Daoy (cell line): Measurements from ENCODE around the gene RIPK1. TPM values are rescaled to one million over a fixed set of nuclear protein-coding genes. Genes with fewer than 3 reads are reported as not detected.

ENCODE experiments used
- DNase-seq: peaks from one replicate; pipeline ENCODE4 v3.0.0-alpha.2; 2015; ENCODE audit warnings: low read depth
- total RNA-seq: library from RNA; depleted of rRNA; stranded (reverse); fragments of >200 nt; shearing (Covaris generic); gene quantifications from 2 replicates; pipeline ENCODE4 v1.2.3, GENCODE V29; 2014

RIPK1 gene
- total RNA-seq, 1 experiment from 2014 or later, result 14.7 TPM

DNA sequence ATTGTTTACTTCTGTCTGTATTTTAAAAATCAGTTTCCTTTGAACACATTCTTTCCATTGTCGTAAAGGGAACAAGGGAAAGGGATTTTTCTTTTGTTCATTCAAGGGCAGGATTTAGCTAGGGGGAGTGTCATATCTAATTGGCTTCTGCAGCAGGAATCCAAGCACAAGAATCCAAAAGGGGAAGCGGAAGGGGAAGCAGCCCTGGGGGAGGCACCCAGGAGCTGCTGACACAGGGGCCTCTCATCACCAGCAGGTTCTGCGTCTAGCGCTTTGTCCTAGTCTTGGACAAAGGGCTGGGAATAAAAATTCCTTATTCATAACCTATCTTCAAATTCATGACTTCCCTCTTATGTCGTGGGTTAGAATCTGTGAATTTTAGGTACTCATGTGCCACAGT, 13.7 kb downstream of the RIPK1 start:
- no peak for DNase-seq

DNA sequence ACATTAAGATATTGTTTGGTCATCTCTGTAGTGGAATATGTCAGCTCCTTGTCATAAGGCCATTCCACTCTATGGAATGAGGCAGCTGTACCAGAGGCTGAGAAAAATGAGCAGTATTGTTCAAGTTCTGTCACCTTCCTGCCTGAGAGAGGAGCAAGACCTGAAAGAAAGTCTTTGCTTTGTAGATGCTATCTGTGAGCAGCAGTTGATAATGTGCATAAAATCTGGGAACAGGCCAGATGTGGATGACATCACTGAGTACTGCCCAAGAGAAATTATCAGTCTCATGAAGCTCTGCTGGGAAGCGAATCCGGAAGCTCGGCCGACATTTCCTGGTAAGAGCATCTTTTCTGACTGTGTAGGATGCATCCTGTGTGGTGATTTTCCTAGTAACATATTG, 16.8 kb downstream of the RIPK1 start:
- no peak for DNase-seq

DNA sequence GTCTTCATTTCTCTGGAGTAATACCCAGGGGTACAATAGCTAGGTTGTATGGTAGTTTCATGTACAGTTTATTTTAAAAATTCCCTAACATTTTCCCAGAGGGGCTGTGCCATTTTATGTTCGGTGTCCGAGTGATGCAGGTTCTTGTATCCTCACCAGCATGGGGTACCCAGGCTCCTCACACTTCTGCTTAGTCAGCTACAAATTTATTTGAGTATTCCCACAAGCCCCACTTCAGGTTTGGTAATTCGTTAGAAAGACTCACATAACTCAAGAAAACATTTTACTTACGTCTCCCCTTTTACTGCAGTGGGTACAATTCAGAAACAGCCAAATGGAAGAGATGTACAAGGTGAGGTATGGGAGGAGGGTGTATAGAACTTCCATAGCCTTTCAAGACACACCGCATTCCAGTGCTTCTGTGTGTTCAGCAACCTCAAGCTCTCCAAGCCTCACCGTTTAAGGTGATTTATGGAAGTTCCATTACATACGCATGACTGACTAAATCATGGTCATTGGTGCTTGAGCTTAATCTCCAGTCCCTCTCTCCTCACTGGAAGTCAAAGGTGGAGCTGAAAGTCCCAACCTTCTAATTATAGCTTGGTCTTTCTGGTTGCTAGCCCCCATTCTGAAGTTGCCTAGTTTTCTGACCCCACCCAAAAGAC, 18.1 kb downstream of the RIPK1 start:
- DNase-seq, result no peak

DNA sequence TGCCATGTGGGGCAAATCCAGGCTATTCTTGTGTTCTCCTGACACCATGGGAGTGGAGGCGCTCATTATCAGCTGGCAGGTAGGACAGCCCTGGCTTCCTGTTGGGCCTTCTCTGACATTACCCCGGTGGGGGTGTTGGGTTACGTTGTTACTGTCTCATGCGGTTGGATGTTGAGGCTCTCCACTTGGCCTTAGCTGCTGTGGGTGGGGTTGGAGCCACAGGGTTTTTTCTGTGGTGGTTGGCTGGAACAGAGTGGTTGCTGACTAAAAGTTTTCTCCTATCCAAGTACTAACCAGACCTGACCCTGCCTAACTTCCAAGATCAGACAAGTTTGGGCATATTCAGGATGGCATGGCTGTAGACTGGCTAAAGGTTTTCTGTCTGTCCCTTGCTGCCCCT, 20.2 kb downstream of the RIPK1 start:
- no peak for DNase-seq

DNA sequence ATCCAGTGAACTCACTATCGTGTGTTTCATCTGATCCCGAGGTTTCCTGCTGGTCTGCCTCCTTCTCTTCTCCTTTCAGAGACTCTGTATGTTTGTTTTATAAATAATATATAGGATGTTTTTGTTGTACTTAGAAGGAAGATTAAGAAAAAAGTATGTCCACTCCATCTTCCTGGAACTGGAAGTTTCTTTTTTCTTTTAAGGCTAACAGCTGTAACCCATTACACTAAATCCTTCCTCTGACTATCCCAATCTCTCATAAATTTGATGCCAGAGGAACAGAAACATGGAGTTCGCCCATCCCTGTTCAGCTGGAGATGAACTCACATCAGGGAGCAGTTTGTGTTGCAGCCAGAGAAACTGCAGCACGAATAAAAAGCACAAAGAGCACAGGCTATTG, 20.7 kb downstream of the RIPK1 start:
- DNase-seq, result no peak

DNA sequence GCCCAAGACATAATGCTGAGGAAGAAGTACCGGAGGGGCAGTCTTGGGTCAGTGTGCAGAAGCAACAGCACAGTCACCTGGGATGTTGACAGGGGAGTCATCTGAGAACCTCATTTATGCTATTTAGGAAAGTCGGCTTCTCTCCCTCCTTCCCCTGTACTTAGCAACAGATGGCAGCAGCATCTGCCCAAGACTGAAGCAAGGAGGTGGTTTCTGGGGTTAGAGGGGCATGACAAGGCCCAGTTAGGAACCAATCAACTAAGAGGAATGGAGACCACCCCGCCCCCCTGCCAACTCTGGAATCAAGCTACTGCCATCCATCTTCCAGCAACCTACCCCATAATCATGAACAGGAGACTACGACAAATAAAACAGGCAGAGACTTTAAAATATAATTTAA, 21.7 kb downstream of the RIPK1 start:
- DNase-seq, result no peak

DNA sequence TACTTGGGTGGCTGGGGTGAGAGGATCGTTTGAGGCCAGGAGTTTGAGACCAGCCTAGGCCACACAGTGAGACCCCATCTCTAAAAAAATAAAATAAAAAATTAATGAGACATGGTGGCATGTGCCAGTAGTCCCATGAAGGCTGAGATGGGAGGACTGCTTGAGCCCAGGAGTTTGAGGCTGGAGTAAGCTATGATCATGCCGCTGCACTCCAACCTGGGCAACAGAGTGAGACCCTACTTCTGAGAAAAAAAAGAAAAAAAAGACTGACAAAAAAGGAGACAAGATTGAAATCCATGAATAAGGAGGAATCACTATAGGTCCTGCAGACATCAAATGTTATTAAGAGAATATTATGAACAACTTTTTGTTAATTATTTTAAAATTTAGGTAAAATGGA, 26.5 kb downstream of the RIPK1 start:
- no peak for DNase-seq

DNA sequence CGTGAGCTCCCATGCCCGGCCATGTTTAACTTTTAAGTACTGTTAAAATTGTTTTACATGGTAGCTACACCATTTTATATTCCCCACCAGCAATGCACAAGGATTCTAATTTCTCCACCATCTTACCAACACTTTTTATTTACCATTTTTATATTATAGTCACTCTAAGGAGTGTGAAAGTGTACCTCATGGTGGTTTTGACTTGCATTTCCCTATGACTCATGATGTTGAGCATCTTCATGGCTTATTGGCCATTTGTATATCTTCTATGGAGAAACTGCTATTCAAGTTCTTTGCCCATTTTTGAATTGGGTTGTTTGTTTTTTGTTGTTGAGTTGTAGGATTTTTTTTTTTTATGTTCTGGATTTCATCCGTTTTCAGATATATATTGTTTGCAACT, 34.6 kb downstream of the RIPK1 start:
- DNase-seq, result no peak

DNA sequence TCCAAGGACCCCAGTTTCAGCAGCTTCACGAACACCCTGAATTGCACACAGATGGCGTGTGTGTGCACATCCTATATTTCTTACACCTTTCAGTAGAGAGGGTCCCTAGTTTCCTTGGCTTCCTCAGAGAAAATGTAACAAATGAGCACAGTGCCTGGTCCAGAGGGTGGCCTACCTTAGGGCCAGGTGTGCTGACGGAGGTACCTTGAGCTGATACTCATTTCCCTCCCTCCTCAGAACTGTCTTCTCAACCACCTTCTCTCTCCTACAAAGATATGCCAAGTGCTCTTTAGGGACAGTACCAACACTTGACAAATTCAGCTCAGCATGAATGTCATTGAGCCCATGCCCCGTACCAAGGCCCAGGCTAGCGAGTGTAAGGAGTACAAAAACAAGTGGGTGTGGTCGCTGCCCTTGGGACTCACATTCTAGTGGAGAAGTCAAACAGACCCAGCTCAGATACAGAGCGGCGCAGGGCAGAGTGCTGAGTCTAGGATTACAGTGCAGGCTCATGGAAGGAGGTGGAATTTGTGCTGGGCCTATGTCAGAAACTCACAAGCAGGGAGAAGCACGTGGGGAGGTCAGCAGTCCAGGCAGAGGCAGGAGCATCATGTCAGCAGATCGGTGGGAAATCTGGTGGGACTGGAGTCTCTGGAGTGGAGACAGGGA, 40.6 kb downstream of the RIPK1 start:
- DNase-seq, result no peak

DNA sequence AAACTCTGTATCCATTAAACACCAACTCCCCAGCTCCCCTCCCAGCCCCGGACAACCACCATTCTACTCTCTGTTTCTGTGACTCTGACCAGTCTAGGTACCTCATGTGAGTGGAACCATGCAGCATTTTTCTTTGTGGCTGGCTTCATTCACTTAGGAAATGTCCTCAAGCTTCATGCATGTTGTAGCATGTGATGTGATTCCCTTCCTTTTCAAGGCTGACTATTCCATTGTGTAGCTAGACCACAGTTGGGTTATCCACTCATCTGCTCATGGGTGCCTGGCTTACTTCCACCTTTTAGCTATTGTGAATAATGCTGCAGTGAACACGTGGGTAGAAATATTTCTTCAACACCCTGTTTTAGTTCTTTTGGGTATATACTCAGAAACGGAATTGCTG, 41.5 kb downstream of the RIPK1 start:
- no peak for DNase-seq

DNA sequence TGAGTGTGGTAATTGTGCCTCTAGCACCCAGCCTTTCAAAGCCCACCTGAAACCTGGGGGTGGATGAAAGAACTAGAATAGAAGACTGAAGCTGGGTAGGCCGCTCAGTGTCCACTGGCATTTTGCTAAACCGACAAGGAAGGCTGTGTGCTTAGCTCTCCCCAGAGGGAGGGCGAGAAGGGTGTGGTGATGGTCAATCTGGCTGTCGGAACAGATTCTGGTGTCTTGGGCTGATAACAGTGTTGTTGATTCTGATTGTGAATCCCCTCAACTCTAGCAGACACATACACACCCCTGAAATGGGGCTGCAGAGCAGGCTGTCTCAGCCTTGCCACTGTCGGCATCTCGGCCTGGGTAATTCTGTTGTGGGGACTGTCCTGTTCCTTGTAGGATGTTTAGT, 46.1 kb downstream of the RIPK1 start:
- DNase-seq, result no peak

DNA sequence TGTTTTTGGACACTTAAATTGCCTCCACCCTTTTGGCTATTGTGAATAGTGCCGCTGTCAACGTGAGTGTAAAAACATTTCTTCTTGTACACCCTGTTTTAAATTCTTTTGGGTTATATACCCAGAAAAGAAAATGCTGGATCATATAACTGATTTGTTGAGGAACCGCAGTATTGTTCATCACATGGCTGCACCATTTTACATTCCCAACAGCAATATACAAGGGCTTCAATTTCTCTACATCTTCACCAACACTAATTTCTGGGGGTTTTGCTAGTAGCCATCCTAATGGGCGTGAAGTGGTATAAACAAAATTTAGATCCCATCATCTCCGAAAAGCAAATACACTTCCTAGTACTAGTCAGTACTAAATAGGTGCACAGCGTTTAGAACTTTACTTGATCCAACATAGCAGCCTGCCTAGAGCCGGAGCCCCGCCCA, 49.6 kb downstream of the RIPK1 start:
- DNase-seq, result no peak

DNA sequence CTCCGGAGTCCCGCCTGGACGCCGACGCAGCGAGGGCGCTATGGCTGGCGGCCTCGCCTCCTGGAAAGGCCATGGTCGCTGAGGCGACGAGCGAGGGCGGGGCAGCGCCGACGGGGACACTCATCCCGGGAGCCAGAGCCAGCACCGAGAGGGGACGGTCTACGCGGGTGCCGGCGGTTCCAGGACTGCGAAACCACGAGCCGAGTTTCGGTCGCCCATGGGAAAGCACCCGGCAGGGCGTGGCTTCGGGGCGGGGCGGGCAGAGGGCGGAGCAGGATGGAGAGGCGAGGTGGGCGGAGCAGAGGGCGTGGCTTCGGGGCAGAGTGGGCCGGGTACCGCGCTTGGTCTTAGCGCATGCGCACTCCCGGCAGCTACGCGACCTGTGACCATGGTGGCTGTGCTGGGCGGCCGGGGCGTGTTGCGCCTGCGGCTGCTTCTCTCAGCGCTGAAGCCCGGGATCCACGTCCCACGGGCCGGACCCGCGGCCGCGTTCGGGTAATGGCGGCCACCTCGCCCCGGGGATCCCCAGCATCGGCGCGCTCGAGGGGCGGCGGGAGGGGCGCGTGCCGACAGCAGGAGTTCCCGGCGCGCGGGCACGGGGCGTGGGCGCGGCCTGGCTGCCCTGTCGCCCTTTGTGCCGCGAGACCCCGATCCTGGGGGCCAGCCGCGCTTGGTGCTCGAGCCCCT, 50.2 kb downstream of the RIPK1 start, which contains the start of gene BPHL:
TSS of gene BPHL (plus strand) at position 359 of the 687 bp plus-strand sequence. CDS start at position 389, 30 bp downstream.
- DNase-seq, result peak; percentile 99

DNA sequence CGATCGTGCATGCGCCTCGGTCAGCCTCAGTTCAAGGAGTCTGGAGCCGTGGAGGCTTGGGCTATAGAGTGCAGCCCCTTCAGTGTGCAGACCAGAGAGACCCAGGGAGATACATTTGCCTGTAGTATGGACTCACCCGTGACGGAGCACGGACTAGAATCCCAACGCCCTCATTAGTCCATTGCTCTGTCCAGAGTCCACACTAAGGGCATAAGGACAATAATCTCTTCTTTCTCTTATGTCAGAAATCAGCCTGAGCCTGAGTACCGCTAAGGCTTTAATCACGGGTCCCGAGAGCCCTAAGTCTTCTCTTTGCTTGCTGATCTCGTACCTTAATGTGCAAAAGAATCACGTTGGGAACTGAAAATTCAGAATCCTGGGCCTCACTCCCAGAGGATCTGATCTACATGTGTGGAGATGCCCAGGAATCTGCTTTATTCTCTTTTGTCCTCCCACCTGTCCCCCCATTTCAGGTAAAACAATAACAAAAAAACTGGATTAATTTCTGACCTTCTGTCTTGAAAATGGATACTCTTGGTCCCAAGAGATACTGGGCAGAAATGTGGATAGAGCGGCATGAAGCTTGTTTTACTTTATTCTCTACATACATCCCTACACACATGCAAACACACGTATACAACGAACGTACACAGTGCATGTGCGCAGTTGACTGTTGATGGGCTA, 50.9 kb downstream of the RIPK1 start:
- no peak for DNase-seq

DNA sequence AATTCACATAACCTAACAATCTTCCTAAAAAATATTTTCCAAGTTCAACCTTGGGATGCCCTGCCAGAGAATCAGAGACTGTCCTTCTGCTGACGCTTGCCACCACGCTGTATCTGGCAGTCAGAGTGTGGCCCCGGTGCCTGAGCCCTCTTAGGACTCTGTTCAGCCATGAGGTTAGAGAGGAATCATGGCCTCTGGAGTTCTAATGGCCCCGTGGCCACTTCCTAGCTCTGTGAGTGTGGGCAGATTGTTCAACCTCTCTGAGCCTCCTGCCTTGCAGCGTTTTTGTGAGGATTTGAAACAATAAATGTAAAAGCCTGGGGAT, 52.4 kb downstream of the RIPK1 start:
- DNase-seq, result no peak

DNA sequence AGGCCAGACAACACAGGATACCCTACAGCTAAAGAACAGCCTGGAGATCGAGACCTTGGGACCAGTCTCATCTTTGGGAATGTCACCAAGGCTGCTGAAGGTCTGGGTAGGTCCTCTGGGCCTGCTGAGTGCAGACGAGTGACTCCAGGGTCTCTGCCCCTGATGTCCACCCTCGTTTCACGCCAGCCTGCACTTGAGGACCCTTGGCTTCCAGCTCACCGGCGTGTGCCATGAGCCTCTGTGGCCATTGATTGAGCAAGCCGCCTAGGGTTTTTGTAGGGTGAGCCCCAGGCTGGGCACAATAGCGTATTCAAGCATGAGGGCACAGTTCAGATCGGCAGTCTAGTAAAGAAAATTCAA, 54.5 kb downstream of the RIPK1 start:
- no peak for DNase-seq

DNA sequence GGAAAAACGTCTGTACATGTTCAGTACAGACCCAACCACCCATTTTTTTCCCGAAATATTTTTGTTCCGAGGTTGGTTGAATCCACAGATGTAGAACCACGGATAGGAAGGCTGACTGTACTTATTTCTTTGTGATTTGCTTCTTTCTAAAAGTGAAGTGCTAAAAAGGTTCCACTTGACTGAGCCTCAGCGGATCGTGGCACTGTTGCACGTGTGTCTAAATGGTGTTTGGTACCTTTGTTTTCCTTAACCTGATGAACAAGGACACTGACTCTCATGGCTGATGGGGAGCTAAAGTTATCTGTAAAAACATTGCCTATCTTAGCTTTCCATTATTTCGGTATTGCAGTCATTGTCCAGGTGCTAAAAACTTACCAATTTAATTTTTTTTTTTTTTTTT, 56.4 kb downstream of the RIPK1 start:
- no peak for DNase-seq

DNA sequence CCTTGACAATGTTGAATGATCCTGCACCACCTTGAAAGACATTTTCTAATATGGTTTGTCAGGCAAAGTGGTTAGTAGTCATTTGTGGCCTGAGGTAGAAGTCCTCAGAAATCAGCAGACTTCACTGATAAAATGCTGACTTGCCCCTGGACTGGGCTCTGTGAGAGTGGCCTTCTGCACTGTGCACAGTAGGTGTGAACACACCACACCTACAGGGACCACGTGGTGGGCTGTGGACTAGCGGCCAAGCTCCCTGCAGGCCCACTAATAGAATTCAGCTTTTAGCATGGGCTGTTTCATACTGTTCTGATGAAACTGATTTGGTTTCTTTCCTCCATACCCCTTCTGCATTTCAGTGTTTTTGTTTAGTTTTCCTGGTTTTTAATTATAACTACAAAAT, 57.5 kb downstream of the RIPK1 start:
- no peak for DNase-seq

DNA sequence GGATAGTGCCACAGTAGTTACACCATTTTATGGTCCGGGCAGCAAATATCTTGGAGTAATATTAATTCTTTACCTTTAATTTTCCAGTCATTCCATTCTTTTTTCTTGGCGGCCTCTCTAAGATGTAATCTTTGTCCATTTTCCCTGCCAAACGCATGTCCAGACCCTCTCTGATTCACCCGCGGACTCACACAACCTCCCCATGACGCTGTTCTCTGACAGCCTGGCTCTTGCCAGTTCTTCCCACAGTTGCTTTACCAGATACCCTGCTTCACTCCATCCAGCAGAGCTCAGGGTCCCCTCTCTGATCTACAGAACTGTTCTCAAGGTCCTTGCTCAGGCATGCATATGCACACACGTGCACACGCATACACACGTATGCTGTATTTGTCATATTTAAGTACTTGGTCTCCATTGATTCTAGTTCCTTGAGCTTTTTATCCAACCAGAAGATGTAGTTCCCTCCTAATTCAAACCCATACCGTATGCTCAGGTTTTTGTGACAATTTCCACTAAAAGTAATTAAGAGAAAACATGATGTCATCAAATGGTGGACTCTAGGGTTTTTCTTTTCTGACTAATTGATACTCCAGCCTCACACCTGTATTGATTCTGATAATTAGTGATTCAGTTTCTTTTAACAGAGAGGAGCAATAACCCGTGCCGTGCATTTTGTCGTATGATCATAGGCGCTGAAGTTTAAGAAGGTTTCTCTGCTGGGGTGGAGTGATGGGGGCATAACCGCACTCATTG, 60.2 kb downstream of the RIPK1 start:
- no peak for DNase-seq

DNA sequence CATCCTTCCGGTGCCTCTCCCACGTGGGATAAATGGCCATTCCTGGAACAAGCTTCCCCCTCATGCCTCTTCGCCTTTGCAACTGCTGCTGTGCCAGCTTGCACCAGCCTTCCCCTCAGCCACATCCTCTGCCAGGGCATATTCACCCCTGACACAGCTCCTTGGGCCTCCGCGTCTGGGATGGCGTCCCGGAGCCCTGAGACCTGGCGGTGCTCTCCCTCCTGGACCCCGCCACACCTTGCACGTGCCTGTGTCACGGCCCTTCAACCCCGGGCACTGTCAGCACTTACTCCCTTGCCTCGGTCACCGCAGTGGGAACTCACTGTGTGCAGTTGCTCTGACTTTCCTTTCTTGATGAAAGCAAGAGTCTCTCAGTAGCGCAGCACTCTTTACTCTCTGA, 63.4 kb downstream of the RIPK1 start:
- no peak for DNase-seq

DNA sequence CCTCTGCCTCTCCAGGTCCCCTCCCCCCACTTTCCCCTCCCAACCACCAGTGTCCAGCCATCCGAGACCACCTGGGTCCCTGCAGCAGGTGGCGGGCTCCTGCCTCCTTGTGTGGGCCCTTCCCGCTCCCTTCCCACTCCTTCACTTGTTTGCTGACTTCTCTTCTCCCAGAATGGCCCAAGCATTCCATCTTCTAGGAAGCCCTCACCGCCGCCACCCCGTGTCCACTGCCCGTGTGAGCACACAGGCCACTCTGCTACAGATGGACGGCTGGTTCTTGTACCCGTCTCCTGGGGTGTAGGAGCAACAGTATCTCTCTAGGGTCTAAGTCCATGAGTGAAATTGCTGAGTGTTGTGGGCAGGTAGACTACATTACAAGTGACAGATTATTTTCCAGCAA, 65.2 kb downstream of the RIPK1 start:
- DNase-seq, result no peak

DNA sequence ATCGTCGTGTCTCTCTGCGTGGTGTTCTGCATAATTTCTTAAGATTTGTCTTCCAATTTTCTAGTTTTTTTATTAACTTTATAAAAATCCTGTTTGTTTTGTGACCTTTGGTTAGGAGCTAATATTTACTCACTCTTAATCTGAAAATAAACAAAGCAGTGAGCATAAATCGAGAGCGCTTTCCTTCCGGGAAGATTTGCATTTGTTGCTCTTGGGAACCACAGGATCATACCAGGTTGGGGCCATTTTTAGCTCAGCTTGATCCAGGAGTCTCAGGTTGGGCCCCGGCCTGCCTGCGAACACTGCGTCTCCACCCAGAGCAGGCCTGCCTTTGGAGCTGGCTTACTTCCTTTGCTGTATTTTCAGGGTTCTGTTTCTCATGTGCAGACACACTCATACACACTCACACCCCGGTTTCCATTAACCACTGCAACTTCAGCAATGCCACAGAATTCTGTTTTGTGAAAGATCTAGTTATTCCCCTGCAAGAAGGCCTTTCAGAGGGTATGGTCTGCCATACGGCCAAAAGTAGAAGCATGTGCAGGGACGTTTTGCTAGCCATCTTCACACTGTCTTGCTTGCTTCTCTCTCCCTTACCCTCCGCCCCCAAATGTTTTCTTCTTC, 67.5 kb downstream of the RIPK1 start:
- DNase-seq, result no peak
